Measurements from ENCODE around the gene CD40LG.

The CD40LG gene

DNA sequence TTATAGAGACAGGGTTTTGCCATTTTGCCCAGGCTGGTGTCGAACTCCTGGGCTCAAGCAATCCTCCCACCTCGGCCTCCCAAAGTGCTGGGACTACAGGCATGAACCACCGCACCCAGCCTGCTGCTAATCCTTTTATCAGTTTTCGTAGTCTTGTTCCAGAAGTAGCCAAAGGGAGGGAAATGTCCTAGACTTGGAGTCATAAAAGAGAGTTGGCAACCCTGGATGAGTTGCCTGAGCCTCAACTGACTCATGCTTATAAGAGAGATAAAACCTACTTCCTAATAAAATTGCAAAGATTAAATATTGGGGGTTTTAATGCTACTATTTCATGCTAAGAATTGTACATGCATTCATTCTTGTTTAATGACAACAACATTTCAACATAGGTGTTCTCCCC is 44.3 kb downstream of the CD40LG start:
- H3K36me3 ChIP-seq (ENCODE audit: insufficient read depth, low read length), result peaks cover 9% of the 10 kb centered on the region; the same call in 1 of the 2 replicates
- no peak overlapping the region for H3K4me2 ChIP-seq (ENCODE audit: low read depth, low read length, poor library complexity, severe bottlenecking)
- no peak overlapping the region for H3K9ac ChIP-seq (ENCODE audit: low read depth, low read length, poor library complexity, severe bottlenecking)
- no peaks in the 10 kb centered on the region for H3K27me3 ChIP-seq (ENCODE audit: insufficient read depth, low read length, poor library complexity, severe bottlenecking)
- no peak overlapping the region for H2AFZ ChIP-seq (ENCODE audit: low read length)
- H3K4me3 ChIP-seq (ENCODE audit: low read length, poor library complexity, severe bottlenecking), result no peak overlapping the region
- no peaks in the 10 kb centered on the region for H3K9me3 ChIP-seq (ENCODE audit: insufficient read depth, low read depth, low read length)
- H3K4me1 ChIP-seq (ENCODE audit: insufficient read depth, low read length, poor library complexity, severe bottlenecking), result peaks cover 40% of the 10 kb centered on the region
- H3F3A ChIP-seq (ENCODE audit: low read depth), result peaks cover 7% of the 10 kb centered on the region; the same call in 1 of the 2 replicates
- TF ChIP-seq, protein P1, sequence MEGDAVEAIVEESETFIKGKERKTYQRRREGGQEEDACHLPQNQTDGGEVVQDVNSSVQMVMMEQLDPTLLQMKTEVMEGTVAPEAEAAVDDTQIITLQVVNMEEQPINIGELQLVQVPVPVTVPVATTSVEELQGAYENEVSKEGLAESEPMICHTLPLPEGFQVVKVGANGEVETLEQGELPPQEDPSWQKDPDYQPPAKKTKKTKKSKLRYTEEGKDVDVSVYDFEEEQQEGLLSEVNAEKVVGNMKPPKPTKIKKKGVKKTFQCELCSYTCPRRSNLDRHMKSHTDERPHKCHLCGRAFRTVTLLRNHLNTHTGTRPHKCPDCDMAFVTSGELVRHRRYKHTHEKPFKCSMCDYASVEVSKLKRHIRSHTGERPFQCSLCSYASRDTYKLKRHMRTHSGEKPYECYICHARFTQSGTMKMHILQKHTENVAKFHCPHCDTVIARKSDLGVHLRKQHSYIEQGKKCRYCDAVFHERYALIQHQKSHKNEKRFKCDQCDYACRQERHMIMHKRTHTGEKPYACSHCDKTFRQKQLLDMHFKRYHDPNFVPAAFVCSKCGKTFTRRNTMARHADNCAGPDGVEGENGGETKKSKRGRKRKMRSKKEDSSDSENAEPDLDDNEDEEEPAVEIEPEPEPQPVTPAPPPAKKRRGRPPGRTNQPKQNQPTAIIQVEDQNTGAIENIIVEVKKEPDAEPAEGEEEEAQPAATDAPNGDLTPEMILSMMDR (conservative IDR thresholded peaks at IDR 0.05; ENCODE audit: low read length), result no peak
- no peak for TF ChIP-seq EZH2phosphoT487 (IDR thresholded peaks at IDR 0.05; ENCODE audit: borderline replicate concordance)
- no peaks in the 10 kb centered on the region for H3K79me2 ChIP-seq (ENCODE audit: insufficient read depth, low read length)
- H3K9me2 ChIP-seq (replicated peaks; ENCODE audit: low read depth, low read length), result no peaks in the 10 kb centered on the region
- no peaks in the 10 kb centered on the region for H4K20me1 ChIP-seq (ENCODE audit: insufficient read depth, low read length, poor library complexity, severe bottlenecking)

- 0 out of 2 replicates have a peak, but pooled peaks cover 2% of the 10 kb centered on the region for H3K36me3 ChIP-seq (ENCODE audit: insufficient read depth, low read length)
- H3K4me1 ChIP-seq (ENCODE audit: insufficient read depth, low read length, poor library complexity, severe bottlenecking), result peaks cover 37% of the 10 kb centered on the region
- H3K9ac ChIP-seq (ENCODE audit: low read depth, low read length, poor library complexity, severe bottlenecking), result no peak overlapping the region
- no peak overlapping the region for H3K4me3 ChIP-seq (ENCODE audit: low read length, poor library complexity, severe bottlenecking)
- H3K9me2 ChIP-seq (replicated peaks; ENCODE audit: low read depth, low read length), result no peaks in the 10 kb centered on the region
- no peaks in the 10 kb centered on the region for H3K79me2 ChIP-seq (ENCODE audit: insufficient read depth, low read length)
- no peak overlapping the region for H3K4me2 ChIP-seq (ENCODE audit: low read depth, low read length, poor library complexity, severe bottlenecking)
- no peaks in the 10 kb centered on the region for H4K20me1 ChIP-seq (ENCODE audit: insufficient read depth, low read length, poor library complexity, severe bottlenecking)
- no peak for TF ChIP-seq EZH2phosphoT487 (IDR thresholded peaks at IDR 0.05; ENCODE audit: borderline replicate concordance)
- TF ChIP-seq, protein P1 (conservative IDR thresholded peaks at IDR 0.05; ENCODE audit: low read length), result peak; percentile 72
- no peak overlapping the region for H2AFZ ChIP-seq (ENCODE audit: low read length)
- no peaks in the 10 kb centered on the region for H3K9me3 ChIP-seq (ENCODE audit: insufficient read depth, low read depth, low read length)
- H3F3A ChIP-seq (ENCODE audit: low read depth), result peaks cover 7% of the 10 kb centered on the region; the same call in 1 of the 2 replicates
- no peaks in the 10 kb centered on the region for H3K27me3 ChIP-seq (ENCODE audit: insufficient read depth, low read length, poor library complexity, severe bottlenecking)
Observed at GRCh38 chrX:136694431-136695087, 46.6 kb downstream of the CD40LG start.

- TF ChIP-seq EZH2phosphoT487 (IDR thresholded peaks at IDR 0.05; ENCODE audit: borderline replicate concordance), result no peak
- TF ChIP-seq, protein P1 (conservative IDR thresholded peaks at IDR 0.05; ENCODE audit: low read length), result no peak
- Histone ChIP-seq H3K4me3 (ENCODE audit: low read length, poor library complexity, severe bottlenecking) (no peak overlapping the region), H3F3A (ENCODE audit: low read depth) (no peaks in the 10 kb centered on the region), H3K4me1 (ENCODE audit: insufficient read depth, low read length, poor library complexity, severe bottlenecking) (peaks cover 13% of the 10 kb centered on the region), H3K9me3 (ENCODE audit: insufficient read depth, low read depth, low read length) (no peaks in the 10 kb centered on the region), H3K9me2 (replicated peaks; ENCODE audit: low read depth, low read length) (no peaks in the 10 kb centered on the region), H3K27me3 (ENCODE audit: insufficient read depth, low read length, poor library complexity, severe bottlenecking) (no peaks in the 10 kb centered on the region), H3K79me2 (ENCODE audit: insufficient read depth, low read length) (no peaks in the 10 kb centered on the region), H3K36me3 (ENCODE audit: insufficient read depth, low read length) (0 out of 2 replicates have a peak, but pooled peaks cover 4% of the 10 kb centered on the region), H3K9ac (ENCODE audit: low read depth, low read length, poor library complexity, severe bottlenecking) (no peak overlapping the region), H3K4me2 (ENCODE audit: low read depth, low read length, poor library complexity, severe bottlenecking) (peak overlapping the region; percentile 23), H4K20me1 (ENCODE audit: insufficient read depth, low read length, poor library complexity, severe bottlenecking) (no peaks in the 10 kb centered on the region), H2AFZ (ENCODE audit: low read length) (no peak overlapping the region)
Observed at GRCh38 chrX:136697156-136697555, 49.2 kb downstream of the CD40LG start.
